Activated gamma-delta T cell (primary cell): Measurements from ENCODE around the gene PRIMA1.

Experiments used
- DNase-seq: peaks from one replicate; lab custom pipeline; 2025; lab: John Stamatoyannopoulos, UW

Gene PRIMA1

GRCh38 chr14:93712838-93713724 is 75.2 kb downstream of the PRIMA1 start:
- DNase-seq = no peak

GRCh38 chr14:93712079-93712837 is 76.0 kb downstream of the PRIMA1 start:
- DNase-seq = no peak

GRCh38 chr14:93709249-93709648 is 79.0 kb downstream of the PRIMA1 start:
- DNase-seq = no peak

- no peak for DNase-seq
Observed at GRCh38 chr14:93708800-93709199, 79.5 kb downstream of the PRIMA1 start.

- no peak for DNase-seq
Observed at GRCh38 chr14:93708311-93708734, 80.0 kb downstream of the PRIMA1 start.

GRCh38 chr14:93707475-93707874 is 80.8 kb downstream of the PRIMA1 start:
- no peak for DNase-seq

- no peak for DNase-seq
Observed at GRCh38 chr14:93706360-93706955, 81.8 kb downstream of the PRIMA1 start.

- DNase-seq = no peak
Observed at GRCh38 chr14:93705513-93706156, 82.7 kb downstream of the PRIMA1 start.

- no peak for DNase-seq
Observed at GRCh38 chr14:93703941-93704340, 84.3 kb downstream of the PRIMA1 start.

- no peak for DNase-seq
Observed at GRCh38 chr14:93702946-93703345, 85.3 kb downstream of the PRIMA1 start.

- DNase-seq = no peak
Observed at GRCh38 chr14:93701562-93701961, 86.7 kb downstream of the PRIMA1 start.

- DNase-seq = no peak
Observed at GRCh38 chr14:93700928-93701327, 87.4 kb downstream of the PRIMA1 start.

GRCh38 chr14:93693914-93694313 is 94.4 kb downstream of the PRIMA1 start:
- DNase-seq = no peak

GRCh38 chr14:93691042-93691780 is 97.1 kb downstream of the PRIMA1 start:
- DNase-seq = no peak

- DNase-seq = no peak
Observed at GRCh38 chr14:93690146-93690545, 98.1 kb downstream of the PRIMA1 start.

- no peak for DNase-seq
Observed at GRCh38 chr14:93688820-93689219, 99.5 kb downstream of the PRIMA1 start.

GRCh38 chr14:93688239-93688666 is 100.0 kb downstream of the PRIMA1 start:
- DNase-seq = no peak

GRCh38 chr14:93686268-93686667 is 102.0 kb downstream of the PRIMA1 start:
- DNase-seq = no peak

- no peak for DNase-seq
Observed at GRCh38 chr14:93685121-93685895, 103.0 kb downstream of the PRIMA1 start.

GRCh38 chr14:93683226-93683625 is 105.1 kb downstream of the PRIMA1 start:
- no peak for DNase-seq

GRCh38 chr14:93682459-93682858 is 105.8 kb downstream of the PRIMA1 start:
- no peak for DNase-seq
